DOHH2 (cell line): ENCODE results near the gene ROBO1.

Experiments
- CTCF ChIP-seq: fragments of 200-600 bp; sonication (generic); IDR thresholded peaks from one replicate; pipeline ENCODE4 v1.5.1; 2014; ENCODE audit warnings: antibody characterized with exemption, mild to moderate bottlenecking, low read depth, low read length; ENCODE audit not compliant: poor library complexity, severe bottlenecking
- EZH2phosphoT487 ChIP-seq: fragments of 200-600 bp; sonication (generic); IDR thresholded peaks from 2 replicates; pipeline ENCODE4 v1.6.1; 2017; ENCODE audit warnings: borderline replicate concordance, mild to moderate bottlenecking, antibody characterized with exemption, low read length, moderate library complexity, mixed read lengths

GRCh38 chr3:78734048-78734637 is 1033.7 kb downstream of the ROBO1 start:
- TF ChIP-seq CTCF, result no peak
- no peak for TF ChIP-seq EZH2phosphoT487
